Superior temporal gyrus (tissue), 1 donor: ENCODE measurements around the gene APLP2.
"Not testable (repeated sequence)": the region's sequence is repeated elsewhere in the genome, so short reads cannot be mapped to it uniquely, and the experiment has no call there.

Experiments used
- DNase-seq: peaks from one replicate; pipeline ENCODE4 v3.0.0-alpha.2; 2016; ENCODE audit errors: extremely low spot score

Gene APLP2

DNA sequence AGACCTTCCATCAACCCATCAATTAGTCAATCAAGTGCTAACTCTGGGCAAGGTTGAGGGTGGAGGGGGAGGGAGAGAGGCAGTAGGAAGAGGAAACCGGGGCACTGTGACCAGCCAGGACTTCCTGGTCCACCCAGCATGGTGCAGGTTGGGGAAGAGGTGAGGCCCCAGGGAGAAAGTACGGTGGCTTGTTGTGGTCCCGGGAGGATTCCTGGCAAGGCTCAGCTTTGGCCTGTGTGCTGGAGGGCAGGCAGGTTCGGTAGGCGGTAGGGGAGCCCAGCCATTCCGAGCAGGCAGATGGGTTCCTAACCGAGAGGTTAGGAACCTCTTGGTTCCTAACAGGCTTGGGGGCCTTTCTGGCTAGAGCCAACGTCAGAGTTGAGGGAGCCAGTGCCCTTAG, 100.7 kb downstream of the APLP2 start:
- DNase-seq: no peak

DNA sequence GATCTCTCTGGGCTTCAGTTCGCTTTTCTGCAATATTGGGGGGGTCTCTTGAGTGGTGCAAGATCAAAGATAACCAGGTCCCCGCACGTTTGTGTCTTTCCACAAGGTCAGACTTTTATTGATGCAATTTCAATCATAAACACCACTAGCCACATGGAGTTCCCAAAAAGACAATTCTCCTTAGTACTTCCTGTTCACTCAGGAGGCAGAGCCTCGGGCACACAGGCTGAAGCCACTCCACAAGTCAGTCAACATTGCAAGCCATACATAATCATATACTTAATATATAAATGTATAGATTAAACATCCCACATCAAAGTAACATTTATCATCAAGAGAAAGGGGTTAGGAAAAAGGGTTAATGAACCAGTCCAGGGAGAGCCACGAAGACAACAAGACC, 101.8 kb downstream of the APLP2 start:
- no peak for DNase-seq

DNA sequence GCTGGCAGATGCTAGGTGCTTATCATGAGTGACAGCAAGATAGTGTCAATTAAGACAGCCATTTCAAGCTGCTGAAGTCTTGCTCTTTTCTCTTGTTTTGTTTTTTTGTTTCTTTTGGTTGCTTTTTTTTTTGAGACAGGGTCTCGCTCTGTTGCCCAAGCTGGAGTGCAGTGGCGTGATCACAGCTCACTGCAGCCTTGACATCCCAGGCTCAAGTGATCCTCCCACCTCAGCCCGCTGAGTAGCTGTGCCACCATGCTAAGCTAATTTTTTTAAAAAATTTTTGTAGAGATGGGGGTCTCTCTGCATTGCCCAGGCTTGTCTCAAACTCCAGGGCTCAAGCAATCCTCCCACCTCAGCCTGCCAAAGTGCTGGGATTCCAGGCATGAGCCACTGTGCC, 102.3 kb downstream of the APLP2 start:
- DNase-seq: not testable (repeated sequence)

DNA sequence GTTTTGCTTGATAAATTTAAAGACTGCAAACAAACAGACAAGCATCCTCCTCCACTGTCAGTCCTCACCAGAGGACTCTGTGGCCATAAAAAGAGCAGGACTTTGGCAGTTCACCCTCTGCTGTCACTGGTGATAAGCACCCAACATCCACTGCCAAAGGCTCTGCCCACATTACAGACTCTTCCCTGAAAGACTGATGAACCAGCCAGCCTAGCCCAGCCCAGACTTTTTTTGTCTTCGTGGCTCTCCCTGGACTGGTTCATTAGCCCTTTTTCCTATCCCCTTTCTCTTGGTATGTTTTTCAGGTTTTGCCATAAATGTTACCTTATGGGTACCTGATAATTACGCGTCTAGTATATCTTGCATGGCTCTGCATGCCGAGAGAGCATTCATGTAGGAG, 104.9 kb downstream of the APLP2 start:
- no peak for DNase-seq

DNA sequence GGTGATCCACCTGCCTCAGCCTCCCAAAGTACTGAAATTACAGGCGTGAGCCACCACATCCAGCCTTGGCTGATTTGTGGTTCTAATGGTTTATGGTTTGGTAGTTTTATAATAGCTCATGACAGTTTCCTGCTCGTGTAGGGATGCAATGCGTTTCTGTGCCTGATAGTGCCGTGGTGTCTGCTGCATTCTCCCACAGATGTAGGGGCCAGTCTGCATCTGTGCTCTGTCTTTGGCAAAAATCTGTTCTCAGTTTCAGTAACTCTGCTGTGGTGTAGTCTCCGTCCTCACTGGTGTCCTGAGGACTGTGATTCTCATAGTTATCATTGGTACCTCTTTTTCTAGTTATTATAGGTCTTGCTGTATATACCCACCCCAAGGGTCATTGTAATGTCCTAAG, 106.2 kb downstream of the APLP2 start:
- DNase-seq: no peak

GRCh38 chr11:130177782-130178181, 108.1 kb downstream of the APLP2 start:
- no peak for DNase-seq

GRCh38 chr11:130178441-130179339, 109.0 kb downstream of the APLP2 start:
- no peak for DNase-seq

DNA sequence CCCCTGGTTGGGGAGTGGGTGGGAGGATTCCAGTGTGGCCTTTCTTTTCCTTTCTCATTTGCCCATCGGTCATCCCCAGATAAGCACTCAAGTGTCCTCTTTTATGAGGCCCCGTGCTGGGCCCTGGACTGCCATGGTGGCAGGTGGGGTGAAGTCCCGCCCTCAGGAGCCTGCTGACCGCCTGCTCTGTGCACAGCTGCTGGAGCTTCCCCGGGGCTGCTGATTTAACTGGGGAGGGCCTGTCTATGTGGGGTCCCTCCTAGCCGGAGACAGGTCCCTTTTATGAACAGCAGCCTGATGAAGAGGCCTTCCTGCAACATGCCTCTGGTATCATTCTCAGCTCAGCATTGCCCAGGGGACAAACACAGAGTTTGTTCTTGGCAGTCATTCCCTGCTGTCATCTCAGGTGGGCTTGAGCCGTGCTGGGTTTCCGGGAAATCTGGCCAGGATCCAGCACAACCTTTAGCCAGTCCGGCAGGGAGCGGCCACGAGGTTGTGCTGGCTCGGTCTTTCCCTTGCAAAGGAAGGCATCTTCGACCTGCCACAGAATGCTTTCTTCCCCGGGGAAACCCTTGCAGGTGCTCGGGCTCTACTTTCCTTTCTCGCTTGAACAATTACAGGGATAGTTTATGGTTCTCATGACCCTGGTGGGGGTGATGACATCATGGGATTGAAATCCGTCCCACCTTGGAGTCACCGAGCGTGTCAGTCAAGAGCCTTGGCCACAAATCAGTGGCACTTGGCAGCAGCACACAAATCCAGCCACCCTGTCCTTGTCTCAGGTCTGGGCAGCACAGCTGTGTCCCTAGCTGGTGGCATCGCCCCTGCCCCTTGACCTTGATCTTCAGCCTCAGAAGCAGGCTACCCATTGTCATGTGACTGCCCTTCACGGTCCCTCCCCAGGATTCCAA, 110.0 kb downstream of the APLP2 start:
- DNase-seq: no peak

GRCh38 chr11:130180491-130180890, 110.8 kb downstream of the APLP2 start:
- DNase-seq: peak; percentile 52

GRCh38 chr11:130180896-130181294, 111.2 kb downstream of the APLP2 start:
- DNase-seq: no peak

- DNase-seq: peak; percentile 43
Observed at GRCh38 chr11:130181295-130182272, 111.9 kb downstream of the APLP2 start.

- DNase-seq: peak; percentile 36
Observed at GRCh38 chr11:130183878-130184610, 114.3 kb downstream of the APLP2 start.

DNA sequence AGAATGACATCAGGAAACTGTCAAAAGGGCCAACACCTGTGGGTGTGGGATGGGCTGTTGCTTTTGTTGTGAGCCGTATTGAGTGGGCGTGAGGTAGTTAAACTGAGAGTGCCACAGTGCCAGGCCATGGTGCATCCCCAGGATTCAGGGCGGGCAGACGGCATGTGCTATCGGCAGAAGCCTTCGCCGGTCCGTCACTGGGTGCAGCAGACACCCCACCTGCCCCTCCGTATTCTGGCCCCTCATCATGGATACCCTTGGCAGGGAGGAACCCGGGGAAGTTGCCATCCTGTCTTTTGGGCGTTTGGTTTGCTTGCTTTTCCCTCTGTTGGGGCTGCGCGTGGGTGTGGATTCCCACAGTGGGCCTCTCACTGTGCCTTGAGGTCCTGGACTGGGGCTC, 117.4 kb downstream of the APLP2 start:
- no peak for DNase-seq

DNA sequence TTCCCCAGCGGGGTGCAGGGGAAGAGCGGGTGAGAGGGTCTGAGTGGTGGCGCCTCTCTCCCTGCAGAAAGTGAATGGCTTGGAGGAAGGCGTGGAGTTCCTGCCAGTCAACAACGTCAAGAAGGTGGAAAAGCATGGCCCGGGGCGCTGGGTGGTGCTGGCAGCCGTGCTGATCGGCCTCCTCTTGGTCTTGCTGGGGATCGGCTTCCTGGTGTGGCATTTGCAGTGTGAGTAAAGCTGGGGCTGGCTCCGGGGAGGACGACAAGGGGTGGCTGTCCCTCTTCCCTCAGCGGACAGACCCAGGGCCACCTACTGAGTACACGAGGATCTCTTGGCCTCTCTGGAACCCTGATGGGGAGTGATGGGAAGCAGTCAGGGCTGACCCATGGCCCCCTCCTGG, 118.4 kb downstream of the APLP2 start:
- no peak for DNase-seq

- no peak for DNase-seq
Observed at GRCh38 chr11:130188585-130189347, 119.1 kb downstream of the APLP2 start.

DNA sequence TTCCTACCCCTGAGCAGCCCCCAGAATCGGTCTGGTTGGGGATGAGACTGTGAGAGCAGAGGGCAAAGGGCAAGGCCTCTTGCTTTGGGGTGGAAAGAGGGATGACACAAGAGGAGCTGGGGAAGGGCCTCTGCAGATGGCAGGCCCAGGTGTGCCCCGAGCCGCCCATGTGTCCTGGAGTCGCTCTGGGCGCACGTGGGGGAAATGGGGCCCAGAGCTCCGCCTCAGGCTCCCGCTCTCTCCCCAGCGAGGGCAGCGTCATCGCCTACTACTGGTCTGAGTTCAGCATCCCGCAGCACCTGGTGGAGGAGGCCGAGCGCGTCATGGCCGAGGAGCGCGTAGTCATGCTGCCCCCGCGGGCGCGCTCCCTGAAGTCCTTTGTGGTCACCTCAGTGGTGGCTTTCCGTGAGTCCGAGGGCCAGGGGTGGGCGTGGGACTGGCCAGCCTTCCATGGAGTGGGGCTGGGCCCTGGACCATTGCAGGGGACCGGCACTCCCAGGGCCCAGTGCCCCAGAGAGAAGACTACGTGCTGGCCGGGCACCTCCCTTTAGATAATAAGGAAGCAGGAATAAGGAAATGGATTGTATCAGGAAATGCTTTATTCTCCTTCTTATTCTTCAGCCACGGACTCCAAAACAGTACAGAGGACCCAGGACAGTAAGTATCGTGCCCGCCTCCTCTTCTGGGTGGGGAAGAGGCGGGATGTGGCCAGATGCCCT, 120.0 kb downstream of the APLP2 start:
- no peak for DNase-seq

DNA sequence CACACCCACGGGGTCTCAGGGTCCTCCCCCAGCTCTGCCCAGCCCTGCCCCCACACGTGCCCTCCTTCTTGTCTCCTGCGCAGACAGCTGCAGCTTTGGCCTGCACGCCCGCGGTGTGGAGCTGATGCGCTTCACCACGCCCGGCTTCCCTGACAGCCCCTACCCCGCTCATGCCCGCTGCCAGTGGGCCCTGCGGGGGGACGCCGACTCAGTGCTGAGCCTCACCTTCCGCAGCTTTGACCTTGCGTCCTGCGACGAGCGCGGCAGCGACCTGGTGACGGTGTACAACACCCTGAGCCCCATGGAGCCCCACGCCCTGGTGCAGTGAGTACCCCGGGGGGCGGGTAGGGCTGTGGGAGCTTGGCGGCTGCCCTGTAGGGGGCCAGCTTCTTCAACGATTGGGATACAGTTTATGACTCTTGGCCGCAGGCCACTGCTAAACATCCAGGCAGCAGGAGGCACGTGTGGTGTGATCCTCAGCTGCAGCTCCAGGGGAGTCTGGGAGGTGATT, 120.7 kb downstream of the APLP2 start:
- no peak for DNase-seq

GRCh38 chr11:130191896-130192295, 122.2 kb downstream of the APLP2 start:
- DNase-seq: no peak

DNA sequence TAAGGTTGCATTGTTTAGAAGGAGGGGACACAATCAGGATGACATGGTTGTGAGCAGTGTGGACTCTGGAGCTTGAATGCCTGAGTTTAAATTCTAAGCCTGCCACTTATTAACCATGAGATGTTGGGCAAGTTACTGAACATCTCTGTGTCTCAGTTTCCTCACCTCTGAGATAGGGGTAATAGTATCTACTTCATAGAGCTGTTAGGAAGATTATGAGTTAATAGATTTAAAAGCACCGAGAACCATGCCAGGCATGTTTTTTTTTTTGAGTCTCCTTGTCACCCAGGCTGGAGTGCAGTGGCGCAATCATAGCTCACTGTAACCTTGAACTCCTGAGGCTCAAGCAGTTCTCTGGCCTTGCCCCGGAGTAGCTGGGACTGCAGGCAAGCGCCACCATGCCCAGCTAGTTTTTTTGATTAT, 123.2 kb downstream of the APLP2 start:
- no peak for DNase-seq
